Fibroblast of lung (primary cell): ENCODE measurements around the gene MYO10. TPM values are rescaled to one million over a fixed set of nuclear protein-coding genes. Genes with fewer than 3 reads are reported as not detected.

Source experiments
- DNase-seq, 2 donors: peaks; one replicate each; pipeline versions ENCODE4 v3.0.0 to v3.0.0-alpha.2; 2010; ENCODE audit warnings: low read depth in 2 of 2
- H2AFZ ChIP-seq: 2 replicates; pipeline ENCODE4 v1.5.1; 2012; ENCODE audit warnings: low read length, control low read depth, inconsistent platforms
- H3K27ac ChIP-seq: 2 replicates; pipeline ENCODE4 v1.5.1; 2011; ENCODE audit warnings: low read length, control low read depth; ENCODE audit not compliant: insufficient read depth
- H3K27me3 ChIP-seq: 2 replicates; pipeline ENCODE4 v1.5.1; 2011; ENCODE audit warnings: mild to moderate bottlenecking, low read length; ENCODE audit not compliant: control insufficient read depth, insufficient read depth
- H3K36me3 ChIP-seq: 2 replicates; pipeline ENCODE4 v1.5.1; 2011; ENCODE audit warnings: low read length; ENCODE audit not compliant: control insufficient read depth, insufficient read depth
- H3K4me1 ChIP-seq: 2 replicates; pipeline ENCODE4 v1.5.1; 2011; ENCODE audit warnings: low read length; ENCODE audit not compliant: control insufficient read depth, insufficient read depth; ENCODE audit errors: extremely low read depth
- H3K4me2 ChIP-seq: 2 replicates; pipeline ENCODE4 v1.5.1; 2011; ENCODE audit warnings: low read length, control low read depth; ENCODE audit not compliant: insufficient read depth; ENCODE audit errors: extremely low read depth
- H3K4me3 ChIP-seq, 4 experiments: fragments of 200-600 bp in 1 of 4; sonication (generic) in 1 of 4; replicated peaks in 1 of 4; 2 replicates each; pipeline ENCODE4 v1.5.1; 2011 to 2016; ENCODE audit warnings: low read length in 4 of 4, low read depth in 3 of 4, mild to moderate bottlenecking in 3 of 4, control low read depth in 2 of 4, inconsistent platforms in 1 of 4, mixed read lengths in 1 of 4; ENCODE audit not compliant: insufficient read depth in 1 of 4; ENCODE audit errors: control extremely low read depth in 1 of 4
- H3K79me2 ChIP-seq: 2 replicates; pipeline ENCODE4 v1.5.1; 2012; ENCODE audit warnings: mild to moderate bottlenecking, low read length, inconsistent platforms; ENCODE audit not compliant: control insufficient read depth, insufficient read depth
- H3K9ac ChIP-seq: 2 replicates; pipeline ENCODE4 v1.5.1; 2011; ENCODE audit warnings: mild to moderate bottlenecking, low read length, control low read depth; ENCODE audit not compliant: insufficient read depth
- H3K9me3 ChIP-seq: 2 replicates; pipeline ENCODE4 v1.5.1; 2012; ENCODE audit warnings: low read depth, low read length; ENCODE audit not compliant: control insufficient read depth, insufficient read depth
- H4K20me1 ChIP-seq: 2 replicates; pipeline ENCODE4 v1.5.1; 2011; ENCODE audit warnings: low read length; ENCODE audit not compliant: control insufficient read depth, insufficient read depth; ENCODE audit errors: extremely low read depth
- CTCF ChIP-seq, 2 donors: IDR thresholded peaks in 1 of 2; conservative IDR thresholded peaks in 1 of 2; 1 replicate in 1 of 2; 2 replicates in 1 of 2; pipeline ENCODE4 v1.5.1; 2011 to 2012; ENCODE audit warnings: low read length in 2 of 2, control low read depth in 1 of 2, inconsistent platforms in 1 of 2, low read depth in 1 of 2, mild to moderate bottlenecking in 1 of 2
- EZH2 ChIP-seq: IDR thresholded peaks from 2 replicates; pipeline ENCODE4 v1.5.1; 2012; ENCODE audit warnings: low read length, control low read depth, mild to moderate bottlenecking; ENCODE audit errors: missing control alignments
- polyA plus RNA-seq, 2 donors: library from polyadenylated mRNA; depleted of rRNA in 1 of 2; stranded (reverse) in 1 of 2; unstranded in 1 of 2; fragments of >200 nt; gene quantifications; 2 replicates each; pipeline ENCODE4 v1.2.1, GENCODE V29; 2011 to 2012; ENCODE audit warnings: missing spikeins in 1 of 2
- total RNA-seq: library from RNA; depleted of rRNA; stranded (reverse); fragments of >200 nt; gene quantifications from 2 replicates; pipeline ENCODE4 v1.2.1, GENCODE V29; 2014

Gene MYO10
- total and polyA plus RNA-seq, 2 donors (not counting 1 experiment from before 2014, with no cell fraction given): 16.6 to 82.2 TPM

- peak; percentile 56 to 58 for DNase-seq
- no peak overlapping the region for H3K4me3 ChIP-seq
- H3K27ac ChIP-seq: no peak overlapping the region
- H3K4me2 ChIP-seq: no peak overlapping the region
- H3K27me3 ChIP-seq: no peaks in the 10 kb centered on the region
- H3K9me3 ChIP-seq: no peaks in the 10 kb centered on the region
- H3K79me2 ChIP-seq: peaks cover 37% of the 10 kb centered on the region
- peaks cover 3% of the 10 kb centered on the region for H3K4me1 ChIP-seq
- H3K9ac ChIP-seq: no peak overlapping the region
- H4K20me1 ChIP-seq: peaks cover 2% of the 10 kb centered on the region
- H3K36me3 ChIP-seq: no peaks in the 10 kb centered on the region
- no peak overlapping the region for H2AFZ ChIP-seq
- TF ChIP-seq CTCF (conservative IDR thresholded peaks at IDR 0.05 in 1 of 2, IDR thresholded peaks at IDR 0.05 in 1 of 2; ENCODE audit: low read depth in 1 of 2, low read length in 2 of 2): no peak
- TF ChIP-seq EZH2: no peak
These were observed 93.2 kb downstream of the MYO10 start for GRCh38 chr5:16842896-16843295.

DNA sequence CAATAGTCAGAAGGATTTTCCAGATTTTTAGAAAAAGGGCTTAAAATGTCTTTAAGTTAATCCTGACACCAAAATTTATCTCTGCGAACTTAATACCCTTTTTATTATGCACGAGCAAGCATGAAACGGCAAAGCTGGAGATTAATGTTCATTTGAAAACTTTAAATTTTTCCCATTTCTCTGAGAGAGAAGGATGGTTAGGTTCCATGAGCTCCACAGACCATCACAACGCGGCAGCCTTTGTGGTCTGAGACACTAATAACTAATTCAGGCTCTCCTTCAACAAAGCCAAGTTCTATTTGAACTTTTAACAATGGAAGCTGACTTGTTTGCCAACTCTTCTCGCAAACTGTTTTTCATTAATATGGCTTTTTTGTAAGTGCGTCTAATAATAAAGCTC lies 94.7 kb downstream of the MYO10 start:
- TF ChIP-seq EZH2 (no peak), CTCF (conservative IDR thresholded peaks at IDR 0.05 in 1 of 2, IDR thresholded peaks at IDR 0.05 in 1 of 2; ENCODE audit: low read depth in 1 of 2, low read length in 2 of 2) (no peak)
- no peak for DNase-seq
- Histone ChIP-seq H4K20me1 (peaks cover 2% of the 10 kb centered on the region), H3K79me2 (peaks cover 38% of the 10 kb centered on the region), H3K27me3 (no peaks in the 10 kb centered on the region), H3K4me2 (no peak overlapping the region), H3K4me3 (no peak overlapping the region), H3K4me1 (peaks cover 3% of the 10 kb centered on the region), H2AFZ (no peak overlapping the region), H3K9me3 (no peaks in the 10 kb centered on the region), H3K9ac (no peak overlapping the region), H3K36me3 (no peaks in the 10 kb centered on the region), H3K27ac (no peak overlapping the region)

DNA sequence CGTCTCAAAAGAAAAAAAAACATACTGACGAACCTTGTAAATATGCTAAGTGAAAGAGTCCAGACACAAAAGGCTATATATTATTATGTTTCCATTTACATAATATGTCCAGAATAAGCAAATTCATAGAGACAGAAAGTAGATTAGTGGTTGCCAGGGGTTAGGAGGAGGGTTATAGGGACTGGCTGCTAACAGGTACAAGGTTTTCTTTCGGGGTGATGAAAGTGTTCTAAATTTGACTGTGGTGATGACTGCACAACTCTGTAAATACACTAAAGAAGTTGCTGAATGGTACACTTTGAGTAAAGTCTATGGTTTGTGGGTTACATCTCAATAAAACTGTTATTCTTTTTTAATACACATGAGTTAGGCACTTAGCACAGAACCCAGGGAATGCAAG lies 98.8 kb downstream of the MYO10 start:
- H3K4me3 ChIP-seq: no peak overlapping the region
- no peaks in the 10 kb centered on the region for H3K36me3 ChIP-seq
- no peak for DNase-seq
- no peak overlapping the region for H2AFZ ChIP-seq
- H3K9me3 ChIP-seq: no peaks in the 10 kb centered on the region
- H3K9ac ChIP-seq: no peak overlapping the region
- H3K4me2 ChIP-seq: no peak overlapping the region
- H3K4me1 ChIP-seq: no peaks in the 10 kb centered on the region
- H3K27me3 ChIP-seq: no peaks in the 10 kb centered on the region
- no peak overlapping the region for H3K27ac ChIP-seq
- H4K20me1 ChIP-seq: peaks cover 2% of the 10 kb centered on the region
- TF ChIP-seq CTCF (conservative IDR thresholded peaks at IDR 0.05 in 1 of 2, IDR thresholded peaks at IDR 0.05 in 1 of 2; ENCODE audit: low read depth in 1 of 2, low read length in 2 of 2) (no peak), EZH2 (no peak)
- H3K79me2 ChIP-seq: peaks cover 53% of the 10 kb centered on the region
